HG03108 (cell line): ENCODE measurements around the gene THBS3.
"Not testable (repeated sequence)": the region's sequence is repeated elsewhere in the genome, so short reads cannot be mapped to it uniquely, and the experiment has no call there.

Source experiments
- ATAC-seq: cut with Tn5 transposase; IDR thresholded peaks from one replicate; pipeline ENCODE4 v1.9.1; 2021; ENCODE audit warnings: moderate library complexity; ENCODE audit not compliant: unreplicated experiment

THBS3 gene

DNA sequence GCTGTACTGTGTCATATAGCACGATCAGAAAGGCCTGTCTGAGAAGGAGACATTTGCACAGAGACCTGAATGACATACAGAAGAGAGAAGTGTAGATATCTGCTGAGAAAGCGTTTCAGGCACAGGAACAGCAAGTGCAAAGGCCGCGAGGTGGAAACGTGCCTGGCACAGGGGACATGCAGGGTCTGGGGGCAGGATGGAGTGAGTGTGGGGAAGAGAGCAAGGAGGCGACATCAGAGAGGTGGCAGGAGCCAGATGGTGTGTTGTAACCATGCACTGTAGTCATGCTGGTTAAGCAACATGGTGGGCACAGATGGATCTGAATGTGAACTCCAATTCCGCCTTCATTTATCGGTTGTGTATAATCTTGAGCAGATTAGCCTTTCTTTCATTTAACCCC, 47.6 kb downstream of the THBS3 start:
- ATAC-seq: no peak

DNA sequence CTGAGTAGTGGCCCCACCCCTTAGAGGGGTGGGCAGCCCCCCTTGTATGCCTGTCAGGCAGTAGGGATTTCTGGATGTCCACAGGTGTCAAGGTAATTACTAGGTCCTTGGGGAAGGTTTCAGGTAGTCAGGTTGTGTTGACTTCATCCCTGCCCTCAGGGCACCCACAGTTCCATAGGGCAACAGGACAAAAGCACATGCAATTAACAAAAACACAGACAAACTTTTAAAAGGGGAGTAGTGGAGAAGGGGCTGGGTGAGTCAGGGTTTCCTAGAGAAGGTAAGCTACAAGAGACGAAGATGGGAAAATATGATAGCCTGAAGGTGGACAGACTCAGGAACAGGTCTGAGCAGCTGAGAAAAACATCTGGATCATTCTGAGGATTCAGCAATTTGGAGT, 48.7 kb downstream of the THBS3 start:
- no peak for ATAC-seq

DNA sequence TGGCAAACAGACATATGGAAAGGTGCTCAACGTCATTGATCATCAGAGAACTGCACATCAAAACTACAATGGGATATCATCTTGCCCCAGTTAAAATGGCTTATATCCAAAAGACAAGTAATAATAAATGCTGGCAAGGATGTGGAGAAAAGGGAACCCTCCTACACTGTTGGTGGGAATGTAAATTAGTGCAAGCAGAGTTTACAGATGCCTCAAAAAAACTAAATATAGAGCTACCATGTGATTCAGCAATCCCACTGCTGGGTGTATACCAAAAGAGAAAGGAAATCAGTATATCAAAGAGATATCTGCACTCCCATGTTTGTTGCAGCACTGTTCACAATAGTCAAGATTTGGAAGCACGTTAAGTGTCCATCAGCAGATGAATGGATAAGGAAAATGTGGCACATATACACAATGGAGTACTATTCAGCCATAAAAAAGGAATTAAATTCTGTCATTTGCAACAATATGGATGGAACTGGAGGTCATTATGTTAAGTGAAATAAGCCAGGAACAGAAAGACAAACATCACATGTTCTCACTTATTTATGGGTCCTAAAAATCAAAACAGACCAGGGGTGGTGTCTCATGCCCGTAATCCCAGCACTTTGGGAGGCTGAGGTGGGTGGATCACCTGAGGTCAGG, 51.6 kb downstream of the THBS3 start:
- ATAC-seq: not testable (repeated sequence)
